GM21367 (cell line): ENCODE results near the gene RAB3C.

Experiments
- ATAC-seq: cut with Tn5 transposase; IDR thresholded peaks from one replicate; pipeline ENCODE4 v1.9.1; 2021; ENCODE audit not compliant: unreplicated experiment

The RAB3C gene

DNA sequence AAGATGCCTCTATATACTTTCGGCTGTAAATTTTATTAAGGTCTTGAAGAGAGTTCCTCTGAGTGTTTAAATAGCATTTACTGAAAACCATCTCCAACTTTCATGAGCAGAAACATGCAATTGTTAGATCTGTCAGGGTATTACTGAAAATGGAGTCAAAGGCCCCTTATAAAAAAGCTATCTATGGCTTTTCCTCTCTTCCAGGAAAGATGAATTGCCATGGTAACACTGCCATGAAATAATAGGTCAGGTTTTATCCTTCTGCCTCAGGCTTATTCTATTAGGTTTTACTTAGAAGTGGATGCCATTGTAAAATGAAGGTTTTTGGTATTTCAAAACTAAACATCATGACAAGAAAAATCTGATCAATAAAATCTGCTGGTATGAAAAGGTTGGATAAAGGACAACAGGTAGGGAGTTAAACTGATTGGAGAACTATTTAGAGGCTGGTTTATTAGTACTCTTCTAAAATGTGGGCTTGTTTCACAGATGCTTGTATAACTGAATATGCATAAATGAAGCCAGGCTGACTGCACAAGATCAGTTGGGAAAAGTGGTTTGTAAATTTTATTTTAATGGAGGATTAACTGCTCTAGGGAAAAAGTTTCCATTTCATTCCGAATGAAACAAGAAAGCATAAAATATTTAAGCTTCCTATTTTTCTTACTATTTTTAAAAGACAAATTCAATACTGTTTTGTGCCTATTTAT is 135.5 kb downstream of the RAB3C start:
- no peak for ATAC-seq

DNA sequence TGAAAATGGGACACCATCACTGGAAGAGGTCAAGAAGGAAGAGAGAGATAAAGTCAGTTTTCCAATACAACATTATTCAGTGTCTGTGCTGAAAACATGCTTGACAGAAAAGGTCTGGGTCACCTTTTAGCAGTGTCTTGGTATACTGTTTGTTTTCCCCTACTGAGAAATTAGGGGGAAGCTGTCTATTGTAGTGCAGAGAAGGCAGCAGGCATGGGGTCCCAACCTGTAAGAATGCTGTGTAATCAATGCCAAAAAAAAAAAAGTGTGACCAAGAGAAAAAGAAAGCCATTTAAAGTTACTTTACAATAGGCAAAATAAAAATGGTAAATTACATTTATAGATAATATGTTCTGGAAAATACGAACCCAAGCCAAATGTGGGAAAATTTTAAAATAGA is 139.3 kb downstream of the RAB3C start:
- ATAC-seq, result no peak

DNA sequence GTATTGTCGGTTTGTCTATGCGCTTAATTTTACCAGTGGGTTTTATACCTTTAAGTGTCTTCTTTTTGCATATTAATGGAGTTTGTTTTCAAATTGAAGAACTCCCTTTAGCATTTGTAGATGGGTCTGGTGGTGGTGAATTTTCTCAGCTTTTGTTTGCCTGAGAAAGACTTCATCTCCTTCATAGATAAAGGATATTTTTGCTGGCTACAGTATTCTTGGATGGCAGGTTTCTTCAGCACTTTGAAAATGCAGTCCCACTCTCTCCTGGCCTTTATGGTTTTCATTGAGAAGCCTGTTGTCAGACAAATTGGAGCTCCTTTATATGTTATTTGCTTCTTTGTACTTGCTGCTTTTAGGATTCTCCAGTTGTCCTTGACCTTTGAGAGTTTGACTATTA is 142.1 kb downstream of the RAB3C start:
- no peak for ATAC-seq

DNA sequence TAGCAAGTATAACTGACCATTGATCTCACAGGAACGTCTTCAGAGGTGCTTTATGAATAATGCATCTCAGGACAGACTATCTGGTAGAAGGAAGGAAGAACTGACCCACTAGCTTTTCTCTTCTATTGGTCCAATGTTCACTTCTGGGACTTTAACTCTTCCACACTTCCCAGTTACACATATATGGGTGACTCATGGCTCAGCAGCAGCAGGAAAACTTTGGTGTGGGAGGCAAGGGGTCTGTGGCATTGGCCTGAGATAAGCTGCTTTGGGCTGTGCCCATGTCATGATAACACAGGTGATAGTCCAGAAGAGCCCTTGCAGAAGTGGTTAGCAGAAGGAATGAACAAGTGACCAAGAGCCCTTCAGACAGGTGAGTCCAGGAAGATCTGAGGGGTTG is 148.8 kb downstream of the RAB3C start:
- no peak for ATAC-seq

DNA sequence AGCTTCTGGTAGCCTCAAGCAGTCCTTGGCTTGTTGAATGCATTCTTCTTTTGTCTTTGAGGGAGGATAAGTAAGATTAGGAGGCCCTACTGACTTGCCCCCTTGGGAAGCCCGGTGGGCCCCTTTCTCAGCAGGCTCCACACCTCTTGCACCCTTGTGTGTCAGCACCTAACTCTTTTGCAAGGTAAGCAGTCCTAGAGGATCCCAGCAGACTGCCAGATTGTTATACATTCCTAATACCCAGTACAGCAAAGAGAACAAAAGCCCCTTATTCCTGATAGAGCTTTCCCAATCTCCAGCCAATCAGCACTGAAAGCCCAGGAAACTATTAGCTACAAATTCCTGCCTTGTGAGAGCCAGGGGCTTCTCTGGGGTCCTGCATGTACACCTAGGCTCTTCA is 152.8 kb downstream of the RAB3C start:
- ATAC-seq, result no peak

DNA sequence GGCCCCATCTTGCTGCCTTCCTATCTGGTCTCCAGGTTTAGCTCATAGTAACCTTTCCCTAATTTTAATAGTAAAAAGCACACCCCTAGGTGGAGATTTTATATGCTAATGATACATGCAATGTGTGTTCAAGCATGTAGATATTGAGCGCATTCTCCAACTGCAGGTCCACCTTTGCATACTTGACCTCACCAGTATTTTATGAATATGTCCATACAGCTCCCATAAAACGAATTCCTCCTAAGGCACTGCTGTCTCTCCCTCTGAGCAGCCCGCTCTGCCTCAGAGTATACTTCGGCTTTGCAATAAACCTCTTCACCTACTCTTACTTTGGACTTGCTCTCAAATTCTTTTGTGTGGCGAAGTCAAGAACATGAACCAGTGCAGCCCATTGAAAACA is 153.3 kb downstream of the RAB3C start:
- ATAC-seq, result no peak

DNA sequence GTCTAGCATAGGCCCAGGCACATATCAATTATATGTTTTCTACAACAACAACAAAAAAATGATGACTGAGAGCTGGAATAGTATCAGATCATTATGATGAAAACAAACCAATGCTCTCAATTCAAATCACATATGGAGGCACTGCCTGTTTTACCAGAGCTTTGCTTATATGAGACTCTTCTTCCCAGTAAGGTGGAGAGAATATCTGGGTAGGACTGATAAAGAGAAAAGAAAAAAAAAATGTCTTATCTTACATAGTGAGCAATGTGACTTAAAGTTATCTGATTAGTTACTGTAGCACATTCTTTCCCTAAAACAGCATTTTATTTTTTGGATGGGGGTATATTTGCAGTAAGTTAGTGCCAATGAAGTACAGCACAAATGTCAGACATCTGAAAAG is 154.8 kb downstream of the RAB3C start:
- no peak for ATAC-seq

DNA sequence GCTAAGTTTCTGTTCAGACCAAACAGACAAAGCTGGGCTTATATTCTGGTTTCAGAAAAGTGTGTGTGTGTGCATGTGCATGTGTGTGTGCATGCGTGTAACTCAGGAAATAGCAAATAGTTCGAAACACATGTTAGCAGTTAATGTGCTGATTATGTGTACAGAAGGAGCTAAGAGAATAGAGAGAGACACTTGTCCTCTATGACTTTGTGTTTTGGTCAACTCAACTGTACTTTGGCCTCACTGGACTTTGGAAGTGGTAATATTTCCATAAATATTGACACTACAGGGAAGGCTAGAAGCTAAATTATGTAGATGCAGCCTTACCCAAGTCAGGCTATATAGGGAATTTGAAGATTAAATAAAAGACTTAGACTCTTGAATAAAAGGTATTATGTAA is 155.5 kb downstream of the RAB3C start:
- no peak for ATAC-seq

DNA sequence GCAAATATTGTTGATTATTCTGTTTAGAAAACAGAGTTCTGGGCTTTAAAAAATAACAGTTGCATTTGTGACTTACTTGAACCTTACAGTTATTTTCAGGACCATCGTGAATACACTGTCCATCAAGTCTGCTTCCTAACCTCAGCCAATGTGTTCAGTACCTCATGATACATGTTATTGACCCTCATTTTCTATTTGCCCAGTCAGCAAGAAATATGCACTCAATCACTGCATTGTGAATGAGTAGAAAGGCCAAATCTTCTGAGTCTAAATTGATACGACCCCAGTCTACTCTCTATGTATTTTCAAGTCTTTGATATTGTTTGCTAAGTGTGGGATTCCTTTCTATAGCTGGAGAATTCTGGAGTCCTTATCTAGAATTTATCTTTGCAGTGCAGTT is 156.2 kb downstream of the RAB3C start:
- no peak for ATAC-seq

DNA sequence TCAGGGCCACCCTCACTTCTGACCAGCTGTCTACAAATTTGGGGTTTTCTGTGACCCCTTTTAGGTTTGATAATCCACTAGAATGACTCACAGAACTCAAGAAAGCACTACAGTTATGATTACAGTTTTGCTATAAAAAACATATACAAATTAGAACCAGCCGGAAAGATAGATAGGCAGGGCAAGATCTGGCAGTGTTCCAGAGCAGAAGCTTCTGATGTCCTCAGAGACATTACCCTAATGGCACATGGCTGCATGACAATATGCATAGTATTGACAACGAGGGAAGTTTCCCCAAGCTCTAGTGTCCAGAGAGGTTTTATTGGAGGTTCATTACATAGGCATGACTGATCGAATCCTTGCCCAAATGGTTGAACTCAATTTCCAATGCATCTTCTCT is 158.1 kb downstream of the RAB3C start:
- ATAC-seq, result no peak

DNA sequence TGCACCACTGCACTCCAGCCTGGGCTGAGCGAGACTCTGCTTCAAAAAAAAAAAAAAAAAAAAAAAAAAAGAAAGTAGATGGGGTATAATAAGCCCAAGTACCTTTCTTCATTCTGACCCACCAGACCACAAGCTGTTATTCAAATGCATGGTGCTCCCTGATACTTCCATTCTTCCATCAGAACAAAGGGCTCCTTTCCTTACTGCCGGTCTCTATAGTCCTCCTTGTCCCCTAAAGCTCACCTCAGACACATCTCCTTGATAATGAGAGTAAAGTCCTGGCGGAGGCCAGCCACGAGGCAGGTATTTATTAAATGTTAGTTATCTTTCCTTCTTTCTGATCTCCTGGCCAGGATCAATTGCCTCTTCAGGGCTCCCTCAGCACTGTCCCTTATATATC is 162.5 kb downstream of the RAB3C start:
- no peak for ATAC-seq

DNA sequence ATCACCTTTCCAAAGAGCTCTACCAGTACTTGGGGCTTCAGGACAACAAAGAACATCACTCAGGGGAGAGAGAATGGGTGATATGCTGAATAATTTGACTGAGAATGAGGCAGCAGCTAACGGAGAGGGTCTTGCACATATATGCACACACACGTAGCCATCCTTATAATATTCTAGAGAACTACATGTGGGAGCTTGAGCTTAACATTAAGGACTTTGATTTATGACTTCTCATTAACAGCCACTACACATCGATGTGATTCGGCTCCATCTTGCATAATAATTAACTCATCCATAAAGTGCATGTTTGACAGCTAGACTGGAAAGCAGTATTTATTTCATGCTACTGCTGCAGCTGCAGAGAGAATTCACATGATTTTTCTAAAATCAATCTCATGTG is 163.4 kb downstream of the RAB3C start:
- no peak for ATAC-seq

DNA sequence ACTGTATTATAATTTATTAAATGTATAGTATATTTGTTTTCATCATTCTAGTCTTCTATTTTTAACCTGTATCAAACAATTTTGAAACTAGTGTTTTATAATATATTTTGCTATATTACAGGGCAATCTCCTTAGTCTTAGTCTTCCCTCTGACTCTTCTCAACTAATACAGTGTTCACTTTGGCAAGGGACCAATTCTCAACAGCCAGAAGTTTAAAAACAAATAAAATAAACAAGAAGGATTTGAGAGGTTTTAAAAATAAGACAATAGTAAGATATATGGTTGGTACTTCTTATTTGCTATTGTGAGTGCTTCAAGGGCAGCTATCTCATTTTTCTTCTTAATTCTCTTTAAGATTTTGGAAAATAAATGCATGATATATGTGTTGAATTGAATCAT is 167.2 kb downstream of the RAB3C start:
- ATAC-seq, result no peak

DNA sequence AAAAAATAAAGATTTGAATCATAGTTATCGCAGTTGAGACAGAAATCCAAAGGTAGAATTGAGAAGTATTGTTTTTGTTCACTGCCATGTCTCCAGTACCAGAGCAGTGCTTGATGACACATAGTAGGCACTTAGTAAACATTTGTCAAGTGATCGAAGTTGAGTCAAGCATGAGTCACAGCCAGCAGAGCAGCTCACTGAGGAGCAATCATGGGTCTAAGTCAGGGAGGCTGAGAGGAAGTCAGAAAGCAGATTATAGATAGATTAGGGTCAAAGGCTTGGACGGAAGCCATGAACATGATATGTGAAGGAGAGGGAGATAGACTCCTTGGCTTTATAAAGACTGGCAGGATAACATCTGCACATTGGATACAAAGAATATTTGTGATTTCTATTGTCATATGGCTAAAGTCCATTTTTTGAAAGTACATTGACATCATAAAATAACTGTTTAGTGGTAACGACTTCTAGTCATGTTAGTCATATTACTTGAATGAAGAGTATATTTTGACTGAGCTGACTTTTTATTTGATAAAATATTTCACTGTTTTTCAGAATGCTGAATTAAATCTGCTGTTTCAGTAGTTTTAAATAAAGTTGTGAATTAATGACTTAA is 168.5 kb downstream of the RAB3C start:
- no peak for ATAC-seq

DNA sequence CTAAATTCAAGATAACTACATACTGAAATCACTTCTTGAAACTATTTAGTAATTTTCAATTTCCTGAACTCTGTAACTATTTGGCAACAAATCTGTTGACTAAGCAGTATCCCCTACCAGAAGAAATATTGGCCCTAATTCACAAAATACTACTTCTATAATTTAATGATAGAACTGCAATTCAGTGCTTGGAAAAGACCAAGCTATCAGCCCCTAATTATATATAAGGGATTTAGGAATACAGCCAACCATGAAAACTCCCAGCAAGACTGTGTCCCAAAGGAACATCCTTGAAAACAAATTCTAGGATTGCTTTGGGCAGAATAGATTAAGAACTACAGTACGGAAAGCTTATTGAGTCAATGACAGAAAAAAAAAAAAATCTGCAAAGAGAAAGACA is 169.2 kb downstream of the RAB3C start:
- ATAC-seq, result no peak

DNA sequence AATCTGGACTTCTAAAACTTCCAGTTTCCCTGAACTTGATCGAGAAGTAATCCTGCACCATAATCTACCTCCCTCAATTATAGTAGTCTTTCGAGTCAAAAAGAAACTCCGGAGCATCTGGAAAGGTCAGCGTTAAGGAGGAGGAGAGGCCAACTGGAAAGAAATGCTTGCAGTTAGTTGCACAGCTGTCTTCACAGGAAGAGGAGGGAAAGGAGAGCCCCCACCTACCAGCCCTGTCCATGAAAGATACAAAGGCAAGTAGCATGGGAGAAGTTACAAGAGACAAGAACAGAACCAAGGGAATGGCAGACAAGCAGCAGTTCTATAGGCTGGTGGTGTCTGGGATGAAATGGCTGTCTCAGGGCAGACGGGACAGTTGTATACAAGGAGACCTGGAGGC is 170.6 kb downstream of the RAB3C start:
- ATAC-seq, result no peak

DNA sequence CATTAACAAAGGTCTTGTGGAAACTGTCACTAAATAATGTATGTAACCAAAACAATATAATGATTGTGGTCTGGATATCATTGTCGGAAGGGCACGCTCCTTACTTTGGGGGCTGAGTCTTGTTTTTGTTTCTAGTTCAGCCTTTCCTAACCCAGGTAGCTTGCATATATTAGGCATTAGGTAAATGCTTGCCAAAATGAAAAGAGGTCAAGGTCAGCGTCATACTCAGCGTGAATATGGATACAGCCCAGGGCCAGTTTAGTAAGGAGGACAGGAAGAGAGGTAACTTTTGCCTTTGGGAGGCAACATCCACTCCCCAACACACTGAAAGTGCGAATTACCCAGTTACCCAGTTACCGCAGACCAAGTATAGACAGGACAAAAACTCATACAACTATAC is 171.4 kb downstream of the RAB3C start:
- no peak for ATAC-seq

DNA sequence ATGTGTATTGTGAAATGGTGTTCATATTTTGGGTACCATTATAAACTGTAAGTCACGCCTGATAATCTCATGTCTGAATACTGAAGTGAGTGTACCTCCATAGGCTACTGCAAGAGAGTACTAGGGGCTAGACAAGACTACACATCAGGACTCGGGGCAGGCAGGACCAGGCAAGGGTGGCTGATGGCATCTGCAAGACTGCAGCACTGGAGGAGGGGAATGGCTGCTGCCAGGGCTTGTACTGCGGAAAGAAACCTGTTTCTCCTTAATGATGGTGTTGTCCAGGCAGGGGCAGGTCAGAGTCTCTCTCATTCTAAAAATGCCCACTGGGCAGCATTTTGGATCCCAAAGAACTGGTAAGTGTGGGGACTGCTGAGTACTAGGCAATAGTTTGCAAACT is 172.5 kb downstream of the RAB3C start:
- ATAC-seq, result no peak

DNA sequence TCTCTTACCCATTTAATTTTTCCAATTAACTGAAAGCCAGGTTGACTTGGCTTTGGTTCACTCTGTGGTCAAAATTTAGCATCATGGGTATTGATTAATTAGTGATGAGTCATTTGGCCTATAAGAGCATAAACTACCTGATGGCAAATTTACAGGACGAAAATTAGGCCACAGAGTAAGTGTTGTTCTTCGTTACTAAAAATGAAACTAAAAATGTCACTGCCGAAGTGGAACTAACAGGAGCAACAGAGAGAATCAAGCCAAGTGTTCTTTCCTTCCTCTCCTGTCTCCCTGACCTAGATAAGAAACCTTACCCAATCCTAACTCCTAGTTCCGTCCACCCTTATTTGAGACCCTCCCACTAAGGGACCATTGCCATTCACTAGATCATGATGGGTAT is 176.9 kb downstream of the RAB3C start:
- ATAC-seq, result peak; percentile 84

DNA sequence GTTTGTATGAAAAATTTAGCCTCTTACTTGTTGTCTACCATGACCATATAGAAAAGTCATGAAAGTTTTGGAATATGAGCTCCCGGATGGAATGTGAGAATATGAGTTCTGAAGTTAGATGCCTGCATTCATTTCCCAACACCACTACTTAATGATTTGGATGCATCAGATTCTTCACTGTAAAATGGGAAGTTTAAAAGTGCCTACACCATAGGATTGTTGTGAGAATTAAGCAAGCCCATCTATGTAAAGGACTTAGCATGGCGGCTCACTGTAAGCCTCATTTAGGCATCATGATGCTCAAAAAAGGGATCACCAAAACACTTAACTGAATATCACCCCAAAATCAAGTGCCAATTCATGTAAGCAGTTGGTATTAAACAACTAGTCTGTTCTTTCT is 177.3 kb downstream of the RAB3C start:
- ATAC-seq, result no peak

DNA sequence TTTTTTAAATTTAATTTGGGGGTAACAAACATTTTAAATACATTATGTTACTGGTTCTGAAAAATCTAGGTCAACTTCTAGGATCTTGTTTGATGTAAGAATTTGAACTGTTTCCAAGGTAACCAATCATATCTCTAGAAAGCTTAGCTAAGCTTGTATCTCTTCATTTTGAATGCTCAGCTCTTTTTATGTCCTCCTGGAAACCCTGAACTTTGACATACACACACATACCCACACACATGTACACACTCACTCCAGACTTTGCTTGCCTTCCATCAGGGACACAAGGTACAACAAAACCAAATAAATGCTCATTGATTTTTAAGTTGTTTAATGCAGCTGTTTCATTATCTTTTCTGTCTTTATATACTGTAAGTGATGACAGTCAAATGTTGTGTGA is 178.5 kb downstream of the RAB3C start:
- no peak for ATAC-seq

DNA sequence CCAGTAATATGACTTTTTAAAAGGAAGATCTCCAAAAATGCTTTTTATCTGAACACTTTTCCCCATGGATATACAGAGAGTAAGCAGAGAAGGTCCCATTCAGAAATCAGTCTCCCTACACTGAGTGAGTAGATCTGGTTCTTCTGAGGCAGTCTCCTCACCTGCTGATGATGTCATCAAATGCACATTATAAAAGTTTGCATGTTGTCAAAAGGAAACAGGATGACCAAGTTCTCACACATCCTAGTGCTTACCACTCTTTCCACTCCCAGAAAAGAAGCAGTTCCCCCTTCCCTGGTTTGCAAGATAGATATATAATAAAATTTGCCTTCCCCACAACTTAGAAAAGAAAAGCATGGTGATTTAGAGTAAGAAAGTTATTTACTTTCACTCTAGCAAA is 180.5 kb downstream of the RAB3C start:
- no peak for ATAC-seq

DNA sequence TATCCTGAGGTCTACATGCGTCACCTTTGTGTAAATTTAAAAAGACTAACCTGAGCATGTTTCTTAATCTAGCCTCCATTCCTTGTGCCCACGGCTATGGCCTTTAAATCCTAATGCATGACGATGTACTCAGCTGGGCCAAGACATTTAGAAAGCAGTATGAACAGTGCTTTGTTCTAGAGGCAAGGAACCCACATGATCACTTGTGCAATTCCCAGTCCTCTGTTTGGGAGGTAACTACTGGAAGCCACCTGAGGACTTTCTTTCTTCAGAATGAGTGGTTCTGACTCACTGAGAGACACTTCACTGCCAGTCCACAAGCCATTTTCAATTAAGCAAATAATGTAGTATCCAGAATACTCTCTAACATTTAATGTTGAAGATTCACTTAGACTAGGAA is 181.3 kb downstream of the RAB3C start:
- ATAC-seq, result no peak
